OCI-LY1 (cell line): ENCODE measurements around the gene ADCY1.

Experiments used
- EZH2 ChIP-seq: fragments of 200-600 bp; sonication (generic), shearing (Covaris generic); IDR thresholded peaks from 2 replicates; pipeline ENCODE4 v1.8.0; 2017; ENCODE audit warnings: borderline replicate concordance, mixed run types, mild to moderate bottlenecking, antibody characterized with exemption, low read length, moderate library complexity, mixed read lengths
- TF ChIP-seq, protein P1 (sequence below): fragments of 200-600 bp; sonication (generic), shearing (Covaris generic); IDR thresholded peaks from 2 replicates; pipeline ENCODE4 v1.5.1; 2017; ENCODE audit warnings: mild to moderate bottlenecking, antibody characterized with exemption, low read length, moderate library complexity, mixed read lengths

DNA sequence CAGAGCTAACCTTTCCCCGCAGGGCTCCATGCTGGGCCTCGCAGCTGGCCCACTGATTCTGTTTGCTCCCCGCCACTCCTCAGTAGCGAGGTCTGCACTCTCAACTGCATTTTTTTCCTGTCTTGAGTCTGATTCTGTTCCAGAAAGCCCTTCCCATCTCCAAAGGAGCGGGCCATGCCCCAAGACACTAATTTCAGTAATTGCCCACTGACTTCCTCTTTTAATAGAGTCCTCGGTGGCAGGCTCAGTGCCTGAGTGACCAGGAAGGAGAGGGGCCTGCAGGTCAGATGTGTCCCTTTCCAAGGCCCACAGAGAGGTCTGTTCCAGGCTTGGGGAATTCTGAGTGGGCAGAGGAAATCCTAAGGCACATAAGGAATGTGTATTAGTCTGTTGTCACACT, 77.4 kb downstream of the ADCY1 start:
- TF ChIP-seq, protein P1, sequence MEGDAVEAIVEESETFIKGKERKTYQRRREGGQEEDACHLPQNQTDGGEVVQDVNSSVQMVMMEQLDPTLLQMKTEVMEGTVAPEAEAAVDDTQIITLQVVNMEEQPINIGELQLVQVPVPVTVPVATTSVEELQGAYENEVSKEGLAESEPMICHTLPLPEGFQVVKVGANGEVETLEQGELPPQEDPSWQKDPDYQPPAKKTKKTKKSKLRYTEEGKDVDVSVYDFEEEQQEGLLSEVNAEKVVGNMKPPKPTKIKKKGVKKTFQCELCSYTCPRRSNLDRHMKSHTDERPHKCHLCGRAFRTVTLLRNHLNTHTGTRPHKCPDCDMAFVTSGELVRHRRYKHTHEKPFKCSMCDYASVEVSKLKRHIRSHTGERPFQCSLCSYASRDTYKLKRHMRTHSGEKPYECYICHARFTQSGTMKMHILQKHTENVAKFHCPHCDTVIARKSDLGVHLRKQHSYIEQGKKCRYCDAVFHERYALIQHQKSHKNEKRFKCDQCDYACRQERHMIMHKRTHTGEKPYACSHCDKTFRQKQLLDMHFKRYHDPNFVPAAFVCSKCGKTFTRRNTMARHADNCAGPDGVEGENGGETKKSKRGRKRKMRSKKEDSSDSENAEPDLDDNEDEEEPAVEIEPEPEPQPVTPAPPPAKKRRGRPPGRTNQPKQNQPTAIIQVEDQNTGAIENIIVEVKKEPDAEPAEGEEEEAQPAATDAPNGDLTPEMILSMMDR: no peak
- TF ChIP-seq EZH2: no peak
